Stromal cell of bone marrow (primary cell): ENCODE measurements around the gene CCSER1.

Experiments used
- DNase-seq: peaks from one replicate; pipeline ENCODE4 v3.0.0-alpha.2; 2012; ENCODE audit warnings: low read depth

Gene CCSER1

DNA sequence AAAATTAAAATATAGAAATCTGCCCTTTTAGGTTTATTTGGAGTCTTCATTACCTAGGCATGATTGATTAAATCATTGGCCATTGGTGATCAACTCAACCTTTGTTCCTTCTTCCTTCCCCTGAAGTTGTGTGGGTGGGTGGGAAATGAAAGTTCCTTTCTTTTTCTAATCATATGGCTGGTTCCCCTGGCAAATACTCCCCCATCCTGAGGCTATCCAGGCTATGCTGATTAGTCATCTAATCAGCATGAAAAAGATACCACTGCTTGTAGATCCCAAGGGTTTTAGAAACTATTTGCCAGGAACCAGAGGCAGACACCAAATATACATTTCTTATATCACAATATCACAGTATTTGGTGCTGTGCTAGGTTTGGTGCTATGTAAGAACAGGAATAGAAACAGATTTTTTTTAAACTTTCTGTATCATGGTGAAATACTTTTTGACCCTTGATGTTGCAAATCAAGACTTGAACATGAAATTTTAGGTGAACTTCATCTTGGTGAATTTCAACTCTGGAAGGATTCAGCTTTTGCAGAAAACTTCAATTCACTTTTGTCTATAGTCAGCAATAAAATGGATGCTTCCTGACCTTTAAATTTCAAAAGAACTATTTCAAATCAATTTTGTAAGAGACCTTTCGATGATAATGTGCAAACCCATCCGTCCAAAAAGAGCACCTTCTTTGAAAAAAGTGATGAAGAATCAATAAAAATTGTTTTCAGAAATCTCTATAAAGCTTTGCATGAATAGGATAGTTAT, 71.1 kb downstream of the CCSER1 start:
- no peak for DNase-seq

DNA sequence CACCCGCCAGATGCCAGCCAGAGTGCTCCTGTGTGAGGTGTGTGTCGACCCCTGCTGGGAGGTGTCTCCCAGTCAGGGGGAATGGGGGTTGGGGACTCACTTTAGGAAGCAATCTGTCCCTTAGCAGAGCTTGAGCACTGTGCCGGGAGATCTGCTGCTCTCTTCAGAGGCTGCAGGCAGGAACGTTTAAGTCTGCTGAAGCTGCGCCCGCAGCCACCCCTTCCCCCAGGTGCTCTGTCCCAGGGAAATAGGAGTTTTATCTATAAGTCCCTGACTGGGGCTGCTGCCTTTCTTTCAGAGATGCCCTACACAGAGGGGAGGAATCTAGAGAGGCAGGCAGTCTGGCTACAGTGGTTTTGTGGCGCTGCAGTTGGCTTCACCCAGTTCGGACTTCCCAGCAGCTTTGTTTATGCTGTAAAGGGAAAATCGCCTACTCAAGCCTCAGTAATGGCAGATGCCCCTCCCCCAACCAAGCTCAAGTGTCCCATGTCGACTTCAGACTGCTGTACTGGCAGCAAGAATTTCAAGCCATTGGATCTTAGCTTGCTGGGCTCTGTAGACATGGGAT, 80.8 kb downstream of the CCSER1 start:
- no peak for DNase-seq

DNA sequence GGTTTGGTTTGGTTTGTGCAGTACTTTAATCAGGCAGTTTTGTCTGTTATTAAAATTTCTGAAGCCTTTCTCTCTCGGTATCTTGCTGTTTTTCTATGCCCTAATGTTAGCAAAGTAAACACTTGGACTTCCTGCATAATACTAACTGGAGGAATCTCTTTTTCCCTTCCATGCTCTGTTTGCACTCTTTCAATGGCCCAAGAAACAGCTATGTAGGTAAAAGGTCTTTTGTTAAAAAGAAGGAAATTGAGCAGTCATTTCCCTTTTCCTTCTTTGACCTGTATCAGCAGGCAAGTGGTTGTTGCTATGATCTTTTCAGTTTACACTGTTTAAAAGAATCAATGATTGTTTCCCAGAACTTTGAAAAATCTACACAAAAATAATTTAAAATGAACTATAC, 82.7 kb downstream of the CCSER1 start:
- DNase-seq = no peak

DNA sequence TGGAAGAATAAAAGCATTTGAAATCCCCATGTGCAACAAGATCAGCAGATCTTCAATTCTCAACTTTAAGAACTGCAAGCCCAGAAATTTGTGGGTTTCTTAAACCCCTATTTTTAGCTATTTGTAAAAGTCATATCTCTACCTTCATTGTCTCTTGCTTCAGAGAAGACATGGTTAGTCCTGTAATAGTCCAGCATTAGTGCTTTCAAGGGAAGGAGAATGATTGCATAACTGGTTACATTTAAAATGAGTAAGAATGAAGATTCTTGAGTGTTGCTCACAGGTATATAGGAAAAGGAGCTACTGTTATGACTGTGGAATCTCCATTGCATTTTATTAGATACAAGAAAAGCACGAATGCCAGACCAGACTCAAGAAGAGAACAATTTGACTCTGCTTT, 84.0 kb downstream of the CCSER1 start:
- no peak for DNase-seq

DNA sequence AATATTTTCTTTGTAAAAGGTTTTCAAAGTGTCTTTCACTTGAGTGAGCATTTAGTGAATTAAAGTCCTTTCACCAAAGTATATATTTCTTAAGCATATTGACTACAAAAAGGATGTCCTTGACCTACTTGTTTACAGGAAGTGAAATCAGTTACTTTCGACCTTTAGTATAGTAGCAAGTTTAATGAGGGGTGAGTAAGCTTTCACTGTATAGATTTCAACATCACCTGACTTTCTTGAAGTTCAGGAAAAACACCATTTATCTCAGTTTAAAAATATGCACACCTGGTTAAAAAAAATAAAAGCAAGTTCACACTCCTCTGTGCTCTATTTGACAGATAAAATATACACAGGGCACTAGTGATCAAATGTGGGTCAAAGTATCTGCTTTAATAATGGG, 88.1 kb downstream of the CCSER1 start:
- DNase-seq = no peak

DNA sequence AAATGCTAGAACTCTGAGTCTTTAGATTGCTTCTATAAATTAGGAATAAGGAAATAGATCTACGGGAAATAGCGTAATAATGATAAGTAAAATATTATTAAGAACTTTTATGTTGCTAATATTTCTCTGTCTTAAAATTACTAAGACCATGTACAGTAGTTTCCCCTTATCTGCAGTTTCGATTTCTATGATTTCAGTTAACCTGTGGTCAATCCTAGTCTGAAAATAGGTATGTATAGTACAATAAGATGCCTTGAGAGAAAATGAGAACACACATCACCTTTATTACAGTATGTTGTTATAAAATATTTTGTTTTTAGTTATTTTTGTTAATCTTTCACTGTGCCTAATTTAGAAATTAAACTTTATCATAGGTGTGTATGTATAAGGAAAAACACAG, 92.6 kb downstream of the CCSER1 start:
- no peak for DNase-seq

DNA sequence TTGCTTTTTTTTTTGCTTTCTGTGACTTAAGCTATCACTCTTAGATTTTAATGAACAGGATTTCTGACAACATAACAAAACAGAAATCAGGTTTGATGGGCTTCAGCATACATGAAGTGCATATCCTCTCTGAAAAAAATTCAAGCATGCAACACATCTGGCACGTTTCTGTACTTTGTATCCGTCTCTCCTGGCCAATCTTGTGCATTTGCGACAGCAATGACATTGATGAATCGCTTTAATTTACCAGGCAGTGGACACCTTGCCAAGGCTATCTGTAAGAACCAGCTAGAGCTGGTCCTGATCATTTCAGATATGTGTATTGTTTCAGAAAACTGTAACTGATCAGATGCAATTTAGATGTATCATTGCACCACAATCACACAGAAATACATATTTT, 93.3 kb downstream of the CCSER1 start:
- DNase-seq = no peak

DNA sequence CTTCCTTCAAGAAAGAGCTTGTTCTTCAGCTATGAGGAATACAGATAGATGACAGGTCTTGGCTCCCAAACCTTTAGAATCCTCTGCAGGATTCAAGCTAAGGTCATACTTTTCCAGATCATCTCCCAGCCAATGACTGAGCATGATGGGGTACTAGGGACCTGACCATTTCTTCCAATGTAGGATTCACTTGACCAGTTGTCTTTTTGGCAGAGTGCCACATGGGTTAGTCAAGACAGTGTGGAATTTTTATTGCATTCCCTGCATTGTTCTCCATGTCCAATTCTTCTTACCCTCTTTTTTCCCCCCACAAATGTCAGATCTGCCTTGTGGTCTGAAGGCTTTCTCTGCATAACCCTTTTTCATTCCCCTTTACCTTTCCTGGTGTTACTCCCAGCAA, 99.5 kb downstream of the CCSER1 start:
- no peak for DNase-seq

DNA sequence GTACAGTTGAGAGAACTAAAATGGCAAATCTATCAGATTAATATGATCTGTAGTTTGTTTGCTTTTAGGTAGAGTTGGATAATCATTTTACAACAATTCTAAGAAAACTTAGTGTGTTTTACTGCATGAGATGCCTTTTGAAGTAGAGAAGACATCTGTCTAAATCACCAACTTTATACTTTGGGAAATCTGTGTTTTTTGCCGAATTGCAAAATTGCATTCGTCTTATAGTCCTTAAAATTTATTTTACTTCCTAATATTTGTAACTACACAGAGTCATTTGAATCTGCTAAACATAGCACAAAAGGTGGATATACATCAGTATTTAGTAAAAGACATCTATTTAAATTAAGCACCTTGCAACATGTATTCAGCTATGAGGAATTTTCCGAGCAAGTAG, 100.0 kb downstream of the CCSER1 start:
- no peak for DNase-seq

DNA sequence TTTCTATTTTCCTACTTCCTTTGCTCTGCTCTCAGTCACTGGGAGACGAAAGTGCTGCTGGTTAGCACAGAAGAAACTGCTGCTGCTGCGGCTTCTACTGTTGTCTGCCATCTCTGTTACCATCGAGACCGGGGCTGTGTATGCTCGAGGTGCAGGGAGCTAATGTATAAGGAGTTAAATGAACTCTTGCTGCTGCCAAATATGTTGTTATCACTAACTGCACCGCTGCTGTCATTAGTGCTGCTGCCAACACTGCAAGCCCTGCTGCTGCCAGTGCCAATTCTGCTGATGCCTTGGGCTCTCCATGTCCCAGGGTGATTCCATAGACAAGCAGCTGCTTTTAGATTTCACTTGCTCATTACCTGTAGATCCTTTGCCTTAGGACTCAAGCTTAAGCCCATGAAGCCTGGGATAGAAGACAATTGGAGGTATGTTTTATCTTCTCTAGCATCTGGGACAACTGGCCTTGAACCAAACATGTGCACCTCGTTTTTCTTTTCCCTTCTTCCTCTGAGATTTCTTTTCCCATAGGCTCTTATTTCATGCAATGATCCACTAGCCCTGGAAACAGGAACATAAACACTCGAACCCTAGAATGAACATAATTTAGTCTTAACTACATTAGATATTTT, 107.8 kb downstream of the CCSER1 start:
- DNase-seq = no peak

DNA sequence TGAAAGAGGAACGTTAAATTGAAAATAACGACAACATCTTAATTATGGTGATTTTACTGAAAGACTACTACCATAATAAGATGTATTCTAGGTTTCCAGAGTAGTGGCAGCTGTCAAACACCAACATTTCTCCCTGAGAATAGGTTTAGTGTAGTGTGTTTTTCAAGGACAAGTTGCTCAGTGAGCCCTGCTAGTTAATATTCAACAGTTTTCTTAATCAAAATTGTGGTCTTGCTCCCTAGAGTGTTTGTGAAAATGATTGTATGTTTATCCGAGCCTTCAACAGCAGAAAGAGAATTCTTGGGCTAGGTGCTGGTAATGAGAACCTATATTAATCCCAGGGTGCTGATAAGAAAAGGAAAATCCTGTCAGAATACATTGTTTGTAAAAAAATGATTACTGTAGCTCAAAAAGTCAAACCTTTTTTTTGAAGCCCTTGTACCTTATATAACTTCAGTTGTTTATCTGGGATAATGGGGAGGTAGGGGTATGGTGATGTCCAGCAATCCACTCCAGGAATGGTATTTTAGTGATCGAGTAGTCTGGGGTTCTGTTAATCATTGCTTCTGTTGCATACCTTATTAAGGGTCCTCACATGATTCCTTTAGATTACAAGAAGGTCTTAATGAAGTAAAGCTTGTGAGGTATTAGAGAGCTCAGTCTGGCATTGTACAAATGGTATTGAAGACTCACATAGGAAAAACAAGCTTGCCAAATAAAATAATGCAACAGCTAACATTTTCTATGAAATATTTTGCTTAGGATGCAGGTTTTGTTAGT, 110.7 kb downstream of the CCSER1 start:
- DNase-seq = no peak

DNA sequence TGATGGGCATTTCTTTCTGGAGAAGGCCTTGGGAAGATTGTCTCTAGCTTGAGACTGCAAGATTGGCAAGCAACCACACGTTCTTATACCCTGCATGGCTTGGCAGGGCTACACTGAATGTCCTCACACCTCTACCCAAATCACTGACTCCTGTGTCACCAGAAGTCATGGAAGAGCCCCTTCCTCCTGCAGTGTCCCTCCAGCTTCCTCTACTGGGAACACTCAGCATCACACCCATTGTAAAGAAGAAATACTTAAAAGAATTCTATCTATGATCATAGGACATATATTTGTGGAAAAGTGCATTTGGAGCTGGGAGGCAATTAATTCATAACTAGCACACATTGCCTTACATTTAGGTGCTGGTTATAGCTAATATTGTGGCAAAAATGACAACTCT, 113.1 kb downstream of the CCSER1 start:
- DNase-seq = no peak

DNA sequence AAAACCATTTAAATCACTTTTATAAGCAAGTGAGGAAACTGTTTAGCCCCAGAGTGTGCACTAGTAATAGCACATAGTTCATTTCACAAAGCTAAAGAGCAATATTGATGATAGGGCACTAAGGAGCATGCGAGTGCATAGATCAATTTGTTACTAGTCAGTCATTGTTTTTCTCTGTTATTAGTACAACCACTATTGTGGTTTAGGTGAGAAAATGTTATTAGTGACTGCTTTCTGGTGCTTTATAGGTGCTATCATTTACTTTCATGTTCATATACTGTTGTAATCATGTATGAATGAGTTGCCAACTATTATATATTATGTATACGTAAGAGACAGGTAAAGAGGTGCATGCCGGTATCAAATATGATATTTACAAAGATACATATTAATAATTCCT, 113.8 kb downstream of the CCSER1 start:
- no peak for DNase-seq

DNA sequence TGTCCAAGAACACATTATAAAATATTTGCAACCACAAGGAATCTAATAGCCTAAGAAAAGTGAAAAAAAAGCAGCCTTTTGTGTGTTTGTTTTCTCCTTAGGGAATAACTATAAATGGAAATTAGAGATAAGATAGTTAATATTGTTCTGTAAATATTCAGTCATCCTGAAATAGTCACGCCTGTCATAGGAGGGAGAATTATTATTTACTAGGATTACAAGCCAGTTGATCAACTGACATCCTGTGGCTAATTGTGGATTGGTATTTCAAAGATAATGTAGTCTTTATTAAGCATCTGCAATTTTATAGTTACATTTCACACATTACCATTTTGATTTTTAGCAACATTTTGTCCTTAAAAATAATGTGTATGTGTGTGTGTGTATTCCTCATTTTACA, 118.6 kb downstream of the CCSER1 start:
- DNase-seq = no peak

DNA sequence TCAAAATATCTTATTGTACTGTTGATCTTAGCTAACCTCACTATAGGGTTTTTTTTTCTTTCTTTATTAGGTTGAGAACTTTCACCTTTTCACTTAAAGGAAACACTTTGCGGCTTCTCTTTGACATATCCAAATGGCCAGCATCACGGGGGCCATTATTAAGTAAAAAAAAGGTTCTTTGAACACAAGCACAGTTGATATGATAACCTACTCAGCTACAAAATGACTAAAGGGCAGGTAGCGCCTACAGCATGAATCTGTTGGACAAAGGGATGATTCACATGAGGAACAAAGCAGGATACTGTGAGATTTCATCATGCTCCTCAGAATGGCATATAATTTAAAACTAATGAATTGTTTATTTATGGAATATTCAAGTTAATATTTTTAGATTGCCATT, 119.6 kb downstream of the CCSER1 start:
- no peak for DNase-seq

DNA sequence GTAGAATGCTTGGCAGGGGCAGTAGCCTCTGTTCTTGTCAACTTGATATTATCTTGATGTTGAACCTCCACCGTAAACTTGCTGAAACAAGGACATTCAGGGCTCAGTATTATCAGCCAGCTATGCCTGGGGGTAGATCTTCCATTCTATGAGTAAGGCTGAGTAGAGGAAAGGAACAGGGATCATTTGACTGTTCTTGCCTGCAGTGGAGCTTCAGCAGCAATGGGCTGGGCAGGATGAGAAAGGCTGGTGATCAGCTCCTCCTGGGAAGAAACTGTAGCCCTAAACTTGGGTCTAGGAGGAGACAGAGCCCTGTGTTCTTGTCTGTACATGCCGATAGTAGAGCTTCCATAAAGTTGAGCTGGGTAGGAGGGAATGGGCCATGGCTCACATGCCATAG, 127.2 kb downstream of the CCSER1 start:
- no peak for DNase-seq

DNA sequence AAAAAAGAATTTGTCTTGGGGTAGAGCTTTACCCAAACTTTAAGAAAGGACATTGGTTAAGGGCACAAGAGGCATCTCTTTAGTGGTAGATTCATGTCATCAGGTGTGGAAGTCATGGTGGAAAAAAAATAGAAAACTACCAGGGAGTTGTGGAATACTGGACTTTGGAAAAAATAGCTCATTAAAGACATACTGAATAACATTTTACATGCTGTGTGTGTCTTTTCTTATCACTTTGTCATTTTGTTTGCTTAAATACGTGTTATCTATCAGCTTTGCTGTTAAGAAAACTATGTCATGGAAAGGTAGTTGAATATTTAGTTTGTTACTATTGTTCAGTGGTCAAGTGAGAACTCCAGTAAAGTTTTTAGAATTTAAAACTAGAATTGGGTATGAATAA, 147.0 kb downstream of the CCSER1 start:
- DNase-seq = no peak

DNA sequence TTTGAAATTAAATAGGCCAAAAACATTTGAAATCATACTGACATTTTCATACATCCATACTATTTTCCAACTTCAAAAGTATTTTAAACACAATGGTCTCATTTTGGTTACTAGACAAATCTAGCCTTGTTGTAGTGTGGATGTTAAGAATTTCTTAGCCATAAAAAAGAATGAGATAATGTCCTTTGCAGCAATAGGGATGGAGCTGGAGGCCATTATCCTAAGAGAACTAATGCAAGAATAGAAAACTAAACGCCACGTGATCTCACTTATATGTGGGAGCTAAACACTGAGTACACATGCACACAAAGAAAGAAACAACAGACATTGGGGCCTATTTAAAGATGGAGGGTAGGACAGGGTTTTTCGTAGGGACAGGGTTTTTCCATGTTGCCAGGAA, 153.8 kb downstream of the CCSER1 start:
- DNase-seq = no peak

DNA sequence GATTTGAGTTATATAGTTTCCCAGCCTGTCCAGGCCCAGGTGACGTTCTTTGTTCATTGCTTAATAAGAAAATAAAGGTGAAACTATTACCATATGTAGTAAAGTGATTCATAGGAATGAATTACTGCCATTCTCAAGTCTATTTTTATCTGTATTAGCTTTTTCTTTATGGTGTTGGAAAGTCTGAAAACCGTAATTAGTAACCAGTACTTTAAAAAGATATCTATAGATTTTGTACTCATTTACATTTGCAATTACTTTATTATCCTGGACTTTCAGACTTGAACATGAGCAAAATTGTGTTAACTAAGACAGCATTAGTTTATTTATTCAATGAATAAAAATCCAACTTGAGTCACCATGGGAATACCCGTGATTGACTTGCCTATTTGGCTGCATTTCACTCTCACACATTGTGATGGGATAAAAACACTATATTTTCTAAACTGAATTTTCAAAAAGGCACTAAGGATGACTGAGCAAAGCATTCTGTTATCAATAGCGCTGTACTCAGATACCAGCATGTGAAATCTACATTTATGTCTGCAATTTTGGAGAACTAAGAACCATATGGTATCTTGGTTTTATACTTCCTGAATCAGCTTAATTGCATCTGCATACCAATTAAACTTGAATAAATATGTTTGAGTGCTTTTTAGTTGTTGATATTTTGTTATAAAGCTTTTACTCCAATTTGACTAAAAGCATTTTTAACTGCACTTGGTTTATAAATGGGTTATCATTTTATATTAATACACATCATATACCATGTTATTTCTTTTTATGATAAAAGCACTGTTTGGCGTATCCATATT, 154.6 kb downstream of the CCSER1 start:
- no peak for DNase-seq

DNA sequence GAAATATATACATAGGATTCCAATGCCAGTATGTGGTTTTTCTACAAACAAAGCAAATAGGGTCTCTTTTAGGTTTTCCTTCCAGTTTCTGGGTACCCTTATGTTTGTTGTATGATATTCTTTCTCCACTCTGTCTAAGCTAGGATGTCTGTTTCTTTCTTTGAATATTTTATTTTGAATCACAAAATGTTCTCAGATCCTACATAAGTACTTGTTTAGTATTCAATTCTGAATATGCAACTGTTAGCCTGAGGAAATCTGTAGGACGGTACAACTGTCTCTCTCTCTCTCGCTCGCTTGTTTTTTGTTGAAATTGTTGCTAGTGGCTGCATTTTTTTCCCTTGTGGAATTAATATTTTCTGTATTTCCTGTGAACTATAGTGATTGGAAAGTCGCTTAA, 163.2 kb downstream of the CCSER1 start:
- DNase-seq = no peak

DNA sequence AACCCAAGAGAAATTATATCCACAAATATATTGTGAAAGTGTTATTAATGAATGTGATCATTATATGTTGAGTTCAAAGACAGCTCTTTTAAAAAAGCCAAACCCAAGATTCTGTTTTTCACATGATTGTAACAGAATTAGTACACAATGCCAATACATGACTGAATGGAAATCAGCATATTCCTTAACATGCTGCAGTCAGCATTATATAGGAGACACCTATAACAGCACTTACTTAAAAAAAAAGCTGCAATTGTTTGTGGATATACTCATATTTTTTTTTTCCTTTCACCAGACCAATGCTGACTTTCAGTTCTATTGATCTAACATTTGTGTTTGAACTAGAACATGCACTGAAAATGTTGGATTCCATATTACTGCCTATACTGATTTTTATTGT, 165.2 kb downstream of the CCSER1 start:
- no peak for DNase-seq

DNA sequence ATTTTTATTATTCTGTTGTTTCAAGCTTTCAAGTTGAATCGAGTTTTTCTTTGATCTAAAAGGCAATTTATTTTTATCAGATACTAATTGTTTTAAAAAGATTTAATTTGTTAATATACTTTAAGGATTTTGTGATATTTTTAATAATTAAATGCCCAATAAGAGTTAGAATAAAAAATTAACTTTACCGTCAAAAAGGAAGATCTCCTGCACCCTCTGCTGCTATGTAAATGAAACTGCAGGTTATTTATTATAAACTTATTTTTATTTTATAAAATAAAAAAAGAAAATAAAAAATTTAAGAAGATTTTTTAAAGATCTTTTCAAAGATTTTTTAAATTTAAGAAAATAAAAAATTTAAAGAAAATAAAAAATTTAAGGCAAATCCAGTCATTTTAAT, 166.1 kb downstream of the CCSER1 start:
- no peak for DNase-seq
